Heart left ventricle (tissue), 16 donors: Measurements from ENCODE around the gene CD300C. TPM values are rescaled to one million over a fixed set of nuclear protein-coding genes. Genes with fewer than 3 reads are reported as not detected.

ENCODE experiments used
- ATAC-seq, 4 donors: fragments of 200-7000 bp; cut with Tn5 transposase; one replicate each; pipeline ENCODE4 v1.9.1; 2020 to 2022; ENCODE audit warnings: moderate library complexity in 4 of 4, mild to moderate bottlenecking in 3 of 4, moderate number of reproducible peaks in 1 of 4
- DNase-seq, 5 donors: peaks; one replicate each; pipeline ENCODE4 v3.0.0-alpha.2; 2020
- H3K27ac ChIP-seq, 12 donors: fragments of 200-600 bp; sonication (generic) in 4 of 12; one replicate each; pipeline versions ENCODE4 v1.5.0 to v1.8.0; 2016 to 2022; ENCODE audit warnings: mild to moderate bottlenecking in 2 of 12
- H3K27me3 ChIP-seq, 9 donors: fragments of 200-600 bp; sonication (generic) in 2 of 9; one replicate each; pipeline versions ENCODE4 v1.5.1 to v1.8.0; 2016 to 2022; ENCODE audit warnings: mild to moderate bottlenecking in 3 of 9
- H3K36me3 ChIP-seq, 9 donors: fragments of 200-600 bp; sonication (generic) in 2 of 9; one replicate each; pipeline versions ENCODE4 v1.5.0 to v1.8.0; 2018 to 2022; ENCODE audit warnings: mild to moderate bottlenecking in 2 of 9
- H3K4me1 ChIP-seq, 12 donors: fragments of 200-600 bp; sonication (generic) in 4 of 12; one replicate each; pipeline versions ENCODE4 v1.5.0 to v1.8.0; 2016 to 2022; ENCODE audit warnings: mild to moderate bottlenecking in 3 of 12
- H3K4me3 ChIP-seq, 12 donors: fragments of 200-600 bp; sonication (generic) in 4 of 12; one replicate each; pipeline versions ENCODE4 v1.5.0 to v1.8.0; 2017 to 2022; ENCODE audit warnings: mild to moderate bottlenecking in 9 of 12, moderate library complexity in 4 of 12
- H3K9me3 ChIP-seq, 12 donors: fragments of 200-600 bp; sonication (generic) in 4 of 12; one replicate each; pipeline versions ENCODE4 v1.5.0 to v1.8.0; 2016 to 2022; ENCODE audit warnings: mild to moderate bottlenecking in 1 of 12
- POLR2A ChIP-seq, 2 donors: fragments of 450-650 bp; IDR thresholded peaks; one replicate each; pipeline ENCODE4 v1.6.1; 2017; ENCODE audit warnings: antibody characterized with exemption in 2 of 2, mild to moderate bottlenecking in 2 of 2, moderate library complexity in 2 of 2
- WGBS, 4 donors: extraction: QIAGEN DNeasy Blood & Tissue Kit in 2 of 4; methylation state at CpG; one replicate each; pipeline versions ENCODE4 v1.1.5 to v1.1.7; 2013 to 2018; 5-methylcytosine and 5-hydroxymethylcytosine counted together
- intact Hi-C, 10 donors: fragments of 100-400 bp; cut with DNase I; formaldehyde crosslinking; loops; one replicate each; pipeline versions ENCODE4 v1.11.1 to v1.14.2; 2022
- polyA plus RNA-seq, 2 donors: library from polyadenylated mRNA; stranded (reverse); fragments of 200-250 nt; gene quantifications; one replicate each; pipeline ENCODE4 v1.2.3, GENCODE V29; 2013
- total RNA-seq, 9 donors: library from RNA; depleted of rRNA in 2 of 9; stranded (reverse); fragments of >200 nt in 2 of 9; fragmentation: NEBNext Ultra II Directional in 3 of 9; extraction: Animal tissue kit (Norgen Biotek cat#: 25700) in 3 of 9; gene quantifications; one replicate each; pipeline versions ENCODE4 v1.1.0 to v1.2.4, GENCODE V29; 2016 to 2023
- TF ChIP-seq, protein P1 (sequence below), 12 donors: fragments of 200-600 bp; sonication (generic) in 4 of 12; IDR thresholded peaks; one replicate each; pipeline versions ENCODE4 v1.5.0 to v1.8.0; 2018 to 2022; ENCODE audit warnings: antibody characterized with exemption in 12 of 12, mild to moderate bottlenecking in 5 of 12
- donor health status: ischemic (EF 13 %, LVEDD 7.1; RV severe dilation, severe dysfunction).
- donor health status: healthy with polysubstance abuse.
- donor health status: DM: no; HTN: yes; CAD: no.
- donor health status: DM: no; HTN: no; CAD: no.
- donor health status: ischemic (EF 25% LVEDD 6.9; RV normal size, moderate dysfunction).
- donor health status: ischemic (EF 25% LVEDD 5.7; RV mildly dilated, moderate dysfunction).
- donor health status: healthy.
- donor health status: DM: yes; HTN: yes; CAD: no.
- donor health status: ischemic (EF 35%, LVEDD 5.7; RV mildly dilated, moderate dysfunction).
- donor health status: nonischemic (EF 11% LVEDD 7.7; RV severe dilation, severe dysfunction).
- donor health status: DM: yes; HTN: yes; CAD: no.
- donor health status: PGD.
- donor health status: ischemic (EF 29% LVEDD 5.4; RV normal size, mild dysfunction).
- donor health status: nonischemic (EF 23%, LVEDD 6.1; RV moderate dilation, normal function).

CD300C gene
- total and polyA plus RNA-seq, 11 donors, result 0.11 to 5.0 (median 0.61) TPM; not detected in 3

GRCh38 chr17:74591503-74591902 lies 45.6 kb upstream of the CD300C start:
- H3K27ac ChIP-seq, result no peak overlapping the region
- ATAC-seq, result no peak
- no peak for TF ChIP-seq POLR2A (IDR thresholded peaks at IDR 0.05)
- TF ChIP-seq, protein P1, sequence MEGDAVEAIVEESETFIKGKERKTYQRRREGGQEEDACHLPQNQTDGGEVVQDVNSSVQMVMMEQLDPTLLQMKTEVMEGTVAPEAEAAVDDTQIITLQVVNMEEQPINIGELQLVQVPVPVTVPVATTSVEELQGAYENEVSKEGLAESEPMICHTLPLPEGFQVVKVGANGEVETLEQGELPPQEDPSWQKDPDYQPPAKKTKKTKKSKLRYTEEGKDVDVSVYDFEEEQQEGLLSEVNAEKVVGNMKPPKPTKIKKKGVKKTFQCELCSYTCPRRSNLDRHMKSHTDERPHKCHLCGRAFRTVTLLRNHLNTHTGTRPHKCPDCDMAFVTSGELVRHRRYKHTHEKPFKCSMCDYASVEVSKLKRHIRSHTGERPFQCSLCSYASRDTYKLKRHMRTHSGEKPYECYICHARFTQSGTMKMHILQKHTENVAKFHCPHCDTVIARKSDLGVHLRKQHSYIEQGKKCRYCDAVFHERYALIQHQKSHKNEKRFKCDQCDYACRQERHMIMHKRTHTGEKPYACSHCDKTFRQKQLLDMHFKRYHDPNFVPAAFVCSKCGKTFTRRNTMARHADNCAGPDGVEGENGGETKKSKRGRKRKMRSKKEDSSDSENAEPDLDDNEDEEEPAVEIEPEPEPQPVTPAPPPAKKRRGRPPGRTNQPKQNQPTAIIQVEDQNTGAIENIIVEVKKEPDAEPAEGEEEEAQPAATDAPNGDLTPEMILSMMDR (IDR thresholded peaks at IDR 0.05), result no peak
- H3K9me3 ChIP-seq, result peaks cover 0 to 3% (median 0%) of the 10 kb centered on the region in 12 donors
- no peak for DNase-seq
- intact Hi-C loops, result no loop called here
- WGBS, 4 donors, result 59 to 80% (median 69%) methylated on average over 1 of the region's 1 CpG
- peaks cover 0 to 27% (median 3%) of the 10 kb centered on the region in 9 donors for H3K27me3 ChIP-seq
- peaks cover 0 to 8% (median 0%) of the 10 kb centered on the region in 12 donors for H3K4me1 ChIP-seq
- H3K36me3 ChIP-seq, result no peaks in the 10 kb centered on the region
- no peak overlapping the region for H3K4me3 ChIP-seq

GRCh38 chr17:74585711-74586110 lies 39.8 kb upstream of the CD300C start:
- WGBS, 4 donors, result 59 to 72% (median 64%) methylated on average over 5 of the region's 5 CpGs
- ATAC-seq, result no peak

DNA sequence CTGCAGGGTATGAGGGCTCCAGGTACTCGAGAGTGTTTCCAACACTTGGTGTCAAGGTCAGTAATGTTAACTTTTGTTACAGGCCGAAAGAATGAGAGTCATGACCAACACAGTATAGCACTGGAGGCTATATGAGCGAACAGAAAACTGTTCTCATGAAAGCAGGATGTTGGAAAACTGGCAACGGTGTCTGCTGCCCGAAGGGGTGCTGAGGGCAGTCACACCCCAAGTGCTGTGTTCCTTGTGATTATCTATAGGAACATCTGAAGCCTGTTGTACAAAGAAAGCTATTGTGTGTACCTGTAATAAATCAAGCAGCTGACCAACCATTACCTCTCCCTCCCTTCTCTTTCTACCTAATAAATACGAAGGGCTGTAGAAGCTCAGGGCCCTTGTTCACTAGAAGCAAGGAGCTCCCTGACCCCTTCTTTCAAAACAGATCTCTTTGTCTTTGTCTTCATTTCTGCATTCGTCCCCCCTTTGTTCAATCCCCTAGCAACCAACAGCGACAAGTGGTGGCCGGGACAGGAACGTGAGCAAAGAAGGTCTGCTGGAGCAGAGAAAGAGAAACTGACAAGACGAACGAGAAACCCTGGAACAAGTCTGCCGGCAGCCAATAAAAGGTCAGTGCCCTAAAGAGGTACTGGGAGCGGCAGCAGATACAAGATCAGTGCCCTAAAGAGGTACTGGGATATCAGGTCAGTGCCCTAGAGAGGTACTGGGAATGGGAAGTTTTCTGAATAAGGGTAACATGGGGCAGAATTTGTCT lies 38.6 kb upstream of the CD300C start:
- H3K27ac ChIP-seq, result no peak overlapping the region
- peaks cover 0 to 3% (median 0%) of the 10 kb centered on the region in 12 donors for H3K9me3 ChIP-seq
- H3K36me3 ChIP-seq, result no peaks in the 10 kb centered on the region
- H3K4me3 ChIP-seq, result no peak overlapping the region
- H3K27me3 ChIP-seq, result peaks cover 0 to 4% (median 0%) of the 10 kb centered on the region in 9 donors
- ATAC-seq, result no peak
- TF ChIP-seq POLR2A (IDR thresholded peaks at IDR 0.05), result no peak
- TF ChIP-seq, protein P1 (IDR thresholded peaks at IDR 0.05), result no peak
- intact Hi-C loops, result no loop called here
- DNase-seq, result no peak
- WGBS, 4 donors, result 68 to 88% (median 80%) methylated on average over 14 of the region's 14 CpGs
- H3K4me1 ChIP-seq, result peaks cover 0 to 7% (median 0%) of the 10 kb centered on the region in 12 donors

More at GRCh38 chr17:74585711-74586110, 39.8 kb upstream of the CD300C start:
- Histone ChIP-seq H3K4me3 (no peak overlapping the region), H3K27ac (no peak overlapping the region), H3K36me3 (no peaks in the 10 kb centered on the region), H3K27me3 (peaks cover 0 to 9% (median 0%) of the 10 kb centered on the region in 9 donors), H3K4me1 (no peaks in the 10 kb centered on the region), H3K9me3 (peaks cover 0 to 3% (median 0%) of the 10 kb centered on the region in 12 donors)
- intact Hi-C loops, result no loop called here
- DNase-seq, result no peak
- no peak for TF ChIP-seq POLR2A (IDR thresholded peaks at IDR 0.05)
- TF ChIP-seq, protein P1 (IDR thresholded peaks at IDR 0.05), result no peak

- Histone ChIP-seq H3K27ac (no peak overlapping the region), H3K27me3 (peaks cover 0 to 7% (median 0%) of the 10 kb centered on the region in 9 donors), H3K36me3 (no peaks in the 10 kb centered on the region), H3K9me3 (peaks cover 0 to 3% (median 0%) of the 10 kb centered on the region in 12 donors), H3K4me3 (no peak overlapping the region), H3K4me1 (peaks cover 0 to 7% (median 0%) of the 10 kb centered on the region in 12 donors)
- WGBS, 4 donors, result 56 to 75% (median 64%) methylated on average over 10 of the region's 10 CpGs
- intact Hi-C loops, result no loop called here
- TF ChIP-seq POLR2A (IDR thresholded peaks at IDR 0.05), result no peak
- TF ChIP-seq, protein P1 (IDR thresholded peaks at IDR 0.05), result no peak
- DNase-seq (no peak), ATAC-seq (no peak)
Measured at GRCh38 chr17:74582633-74583032, 36.7 kb upstream of the CD300C start.
